ENCODE measurements around the gene ADNP.

Gene ADNP

GRCh38 chr20:50932016-50932485 lies 814 bp upstream of the ADNP start:
- DNase-seq = no peak

- DNase-seq = no peak
Observed at GRCh38 chr20:50930976-50931305, 296 bp downstream of the ADNP start.

- no peak for DNase-seq
Observed at GRCh38 chr20:50930139-50930975, 880 bp downstream of the ADNP start.

- peak; percentile 92 for DNase-seq
Observed at GRCh38 chr20:50929299-50930138, 1.7 kb downstream of the ADNP start.

- DNase-seq = no peak
Observed at GRCh38 chr20:50928469-50928868, 2.8 kb downstream of the ADNP start.

- no peak for DNase-seq
Observed at GRCh38 chr20:50926530-50926929, 4.7 kb downstream of the ADNP start.

GRCh38 chr20:50924261-50924920 lies 6.8 kb downstream of the ADNP start:
- no peak for DNase-seq

- DNase-seq = no peak
Observed at GRCh38 chr20:50921803-50922501, 9.3 kb downstream of the ADNP start.

GRCh38 chr20:50920997-50921396 lies 10.2 kb downstream of the ADNP start:
- no peak for DNase-seq

GRCh38 chr20:50919567-50919966 lies 11.7 kb downstream of the ADNP start:
- DNase-seq = no peak

- no peak for DNase-seq
Observed at GRCh38 chr20:50918403-50918802, 12.8 kb downstream of the ADNP start.

- DNase-seq = no peak
Observed at GRCh38 chr20:50916934-50917333, 14.3 kb downstream of the ADNP start.

- DNase-seq = no peak
Observed at GRCh38 chr20:50916257-50916656, 15.0 kb downstream of the ADNP start.

GRCh38 chr20:50915424-50915823 lies 15.8 kb downstream of the ADNP start:
- peak; percentile 26 for DNase-seq

- no peak for DNase-seq
Observed at GRCh38 chr20:50913690-50914375, 17.4 kb downstream of the ADNP start.

- no peak for DNase-seq
Observed at GRCh38 chr20:50911716-50912115, 19.5 kb downstream of the ADNP start.

- DNase-seq = no peak
Observed at GRCh38 chr20:50911030-50911429, 20.2 kb downstream of the ADNP start.

- no peak for DNase-seq
Observed at GRCh38 chr20:50909413-50909812, 21.8 kb downstream of the ADNP start.

- no peak for DNase-seq
Observed at GRCh38 chr20:50904067-50904570, 27.1 kb downstream of the ADNP start.

- DNase-seq = no peak
Observed at GRCh38 chr20:50903353-50904051, 27.7 kb downstream of the ADNP start.

GRCh38 chr20:50901301-50901700 lies 29.9 kb downstream of the ADNP start:
- DNase-seq = no peak

Data from NCI-H1048 (cell line).